Neural progenitor cell (in vitro differentiated cells): Measurements from ENCODE around the gene RPS16.
"Not testable (repeated sequence)": the region's sequence is repeated elsewhere in the genome, so short reads cannot be mapped to it uniquely, and the experiment has no call there.

Source experiments
- CTCF ChIP-seq: fragments of 200-600 bp; sonication (generic); IDR thresholded peaks from 2 replicates; pipeline ENCODE4 v1.5.1; 2017; ENCODE audit warnings: antibody characterized with exemption, mild to moderate bottlenecking
- EZH2 ChIP-seq: fragments of 200-600 bp; sonication (generic); IDR thresholded peaks from 2 replicates; pipeline ENCODE4 v1.6.1; 2017; ENCODE audit warnings: antibody characterized with exemption, mild to moderate bottlenecking, moderate library complexity
- EZH2phosphoT487 ChIP-seq: fragments of 200-600 bp; sonication (generic); IDR thresholded peaks from 2 replicates; pipeline ENCODE4 v1.6.1; 2017; ENCODE audit warnings: antibody characterized with exemption

GRCh38 chr19:39451257-39451656 lies 15.5 kb upstream of the RPS16 start:
- TF ChIP-seq CTCF, EZH2phosphoT487, EZH2: not testable (repeated sequence)
